ENCODE results near the gene KMO. TPM values are rescaled to one million over a fixed set of nuclear protein-coding genes. Genes with fewer than 3 reads are reported as not detected.

Gene KMO
- total RNA-seq, 1 experiment from 2014 or later, result not detected

- TF ChIP-seq, protein P1, sequence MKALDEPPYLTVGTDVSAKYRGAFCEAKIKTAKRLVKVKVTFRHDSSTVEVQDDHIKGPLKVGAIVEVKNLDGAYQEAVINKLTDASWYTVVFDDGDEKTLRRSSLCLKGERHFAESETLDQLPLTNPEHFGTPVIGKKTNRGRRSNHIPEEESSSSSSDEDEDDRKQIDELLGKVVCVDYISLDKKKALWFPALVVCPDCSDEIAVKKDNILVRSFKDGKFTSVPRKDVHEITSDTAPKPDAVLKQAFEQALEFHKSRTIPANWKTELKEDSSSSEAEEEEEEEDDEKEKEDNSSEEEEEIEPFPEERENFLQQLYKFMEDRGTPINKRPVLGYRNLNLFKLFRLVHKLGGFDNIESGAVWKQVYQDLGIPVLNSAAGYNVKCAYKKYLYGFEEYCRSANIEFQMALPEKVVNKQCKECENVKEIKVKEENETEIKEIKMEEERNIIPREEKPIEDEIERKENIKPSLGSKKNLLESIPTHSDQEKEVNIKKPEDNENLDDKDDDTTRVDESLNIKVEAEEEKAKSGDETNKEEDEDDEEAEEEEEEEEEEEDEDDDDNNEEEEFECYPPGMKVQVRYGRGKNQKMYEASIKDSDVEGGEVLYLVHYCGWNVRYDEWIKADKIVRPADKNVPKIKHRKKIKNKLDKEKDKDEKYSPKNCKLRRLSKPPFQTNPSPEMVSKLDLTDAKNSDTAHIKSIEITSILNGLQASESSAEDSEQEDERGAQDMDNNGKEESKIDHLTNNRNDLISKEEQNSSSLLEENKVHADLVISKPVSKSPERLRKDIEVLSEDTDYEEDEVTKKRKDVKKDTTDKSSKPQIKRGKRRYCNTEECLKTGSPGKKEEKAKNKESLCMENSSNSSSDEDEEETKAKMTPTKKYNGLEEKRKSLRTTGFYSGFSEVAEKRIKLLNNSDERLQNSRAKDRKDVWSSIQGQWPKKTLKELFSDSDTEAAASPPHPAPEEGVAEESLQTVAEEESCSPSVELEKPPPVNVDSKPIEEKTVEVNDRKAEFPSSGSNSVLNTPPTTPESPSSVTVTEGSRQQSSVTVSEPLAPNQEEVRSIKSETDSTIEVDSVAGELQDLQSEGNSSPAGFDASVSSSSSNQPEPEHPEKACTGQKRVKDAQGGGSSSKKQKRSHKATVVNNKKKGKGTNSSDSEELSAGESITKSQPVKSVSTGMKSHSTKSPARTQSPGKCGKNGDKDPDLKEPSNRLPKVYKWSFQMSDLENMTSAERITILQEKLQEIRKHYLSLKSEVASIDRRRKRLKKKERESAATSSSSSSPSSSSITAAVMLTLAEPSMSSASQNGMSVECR (CRISPR knock-in tag; IDR thresholded peaks at IDR 0.05; ENCODE audit: borderline replicate concordance), result no peak
- TF ChIP-seq, protein P2, sequence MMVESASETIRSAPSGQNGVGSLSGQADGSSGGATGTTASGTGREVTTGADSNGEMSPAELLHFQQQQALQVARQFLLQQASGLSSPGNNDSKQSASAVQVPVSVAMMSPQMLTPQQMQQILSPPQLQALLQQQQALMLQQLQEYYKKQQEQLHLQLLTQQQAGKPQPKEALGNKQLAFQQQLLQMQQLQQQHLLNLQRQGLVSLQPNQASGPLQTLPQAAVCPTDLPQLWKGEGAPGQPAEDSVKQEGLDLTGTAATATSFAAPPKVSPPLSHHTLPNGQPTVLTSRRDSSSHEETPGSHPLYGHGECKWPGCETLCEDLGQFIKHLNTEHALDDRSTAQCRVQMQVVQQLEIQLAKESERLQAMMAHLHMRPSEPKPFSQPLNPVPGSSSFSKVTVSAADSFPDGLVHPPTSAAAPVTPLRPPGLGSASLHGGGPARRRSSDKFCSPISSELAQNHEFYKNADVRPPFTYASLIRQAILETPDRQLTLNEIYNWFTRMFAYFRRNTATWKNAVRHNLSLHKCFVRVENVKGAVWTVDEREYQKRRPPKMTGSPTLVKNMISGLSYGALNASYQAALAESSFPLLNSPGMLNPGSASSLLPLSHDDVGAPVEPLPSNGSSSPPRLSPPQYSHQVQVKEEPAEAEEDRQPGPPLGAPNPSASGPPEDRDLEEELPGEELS (CRISPR knock-in tag; IDR thresholded peaks at IDR 0.05), result no peak
- TF ChIP-seq NR1H2 (CRISPR knock-in tag; IDR thresholded peaks at IDR 0.05) (no peak), CDX4 (CRISPR knock-in tag; IDR thresholded peaks at IDR 0.05; ENCODE audit: borderline replicate concordance) (no peak), ZNF532 (CRISPR knock-in tag; IDR thresholded peaks at IDR 0.05; ENCODE audit: borderline replicate concordance) (no peak), NR3C1 (CRISPR knock-in tag; conservative IDR thresholded peaks at IDR 0.05; ENCODE audit: low read depth) (no peak), OVOL2 (CRISPR knock-in tag; IDR thresholded peaks at IDR 0.05; ENCODE audit: borderline replicate concordance) (no peak), ZNF423 (CRISPR knock-in tag; IDR thresholded peaks at IDR 0.05) (no peak), ETV6 (CRISPR knock-in tag; IDR thresholded peaks at IDR 0.05) (no peak), ZNF396 (CRISPR knock-in tag; IDR thresholded peaks at IDR 0.05; ENCODE audit: borderline replicate concordance) (no peak), ZNF263 (CRISPR knock-in tag; IDR thresholded peaks at IDR 0.05; ENCODE audit: low read depth) (no peak), ZNF232 (CRISPR knock-in tag; IDR thresholded peaks at IDR 0.05) (no peak)
These were observed 32.3 kb upstream of the KMO start (continued) for GRCh38 chr1:241499910-241500309.

- no peak for DNase-seq (ENCODE audit: low spot score)
- Mint-ChIP-seq H3K36me3 (peaks cover 53% of the 10 kb centered on the region), H3K4me1 (no peaks in the 10 kb centered on the region), H3K27ac (no peak overlapping the region), H3K9me3 (no peaks in the 10 kb centered on the region), H3K27me3 (ENCODE audit: low read depth) (no peaks in the 10 kb centered on the region), H3K4me3 (no peak overlapping the region)
- POLR2A ChIA-PET, result interaction anchor here (0.6 kb wide), 1 partner anchor 8 kb away, joined by 3 read pairs; no protein-coding TSS in a partner anchor
- no peak for ATAC-seq
- CTCF ChIA-PET, result no interaction called here
- no peak for TF ChIP-seq SMAD4 (CRISPR knock-in tag; IDR thresholded peaks at IDR 0.05)
- no peak for TF ChIP-seq ZNF121 (CRISPR knock-in tag; IDR thresholded peaks at IDR 0.05)
- no peak for TF ChIP-seq JUN (CRISPR knock-in tag; IDR thresholded peaks at IDR 0.05)
- TF ChIP-seq ZNF532 (CRISPR knock-in tag; IDR thresholded peaks at IDR 0.05; ENCODE audit: borderline replicate concordance), result no peak
- no peak for TF ChIP-seq E2F5 (CRISPR knock-in tag; IDR thresholded peaks at IDR 0.05)
- TF ChIP-seq ZNF425 (CRISPR knock-in tag; conservative IDR thresholded peaks at IDR 0.05), result no peak
- no peak for TF ChIP-seq OVOL2 (CRISPR knock-in tag; IDR thresholded peaks at IDR 0.05; ENCODE audit: borderline replicate concordance)
These were observed 28.7 kb upstream of the KMO start for GRCh38 chr1:241503444-241503843.

Measured in WTC11 (cell line).